Measurements from ENCODE around the gene LRRC49.
"Not testable (repeated sequence)": the region's sequence is repeated elsewhere in the genome, so short reads cannot be mapped to it uniquely, and the experiment has no call there.

Gene LRRC49

GRCh38 chr15:71044006-71044405, 151.4 kb downstream of the LRRC49 start:
- no peak for TF ChIP-seq SP1 (IDR thresholded peaks at IDR 0.05)
- TF ChIP-seq FOXK2 (IDR thresholded peaks at IDR 0.05), result no peak
- TF ChIP-seq SUZ12 (IDR thresholded peaks at IDR 0.05), result no peak
- no peak for TF ChIP-seq ELF4 (IDR thresholded peaks at IDR 0.05)
- no peak for TF ChIP-seq PKNOX1 (IDR thresholded peaks at IDR 0.05)
- TF ChIP-seq TARDBP (IDR thresholded peaks at IDR 0.05), result no peak
- no peak for TF ChIP-seq L3MBTL2 (conservative IDR thresholded peaks at IDR 0.05)
- no peak for DNase-seq (ENCODE audit: extremely low spot score)
- CTCF ChIA-PET, result no interaction called here
- POLR2A ChIA-PET, result no interaction called here

- CTCF ChIA-PET; DNase-seq (ENCODE audit: extremely low spot score); POLR2A ChIA-PET: not testable (repeated sequence)
Observed at GRCh38 chr15:71046146-71046545, 153.5 kb downstream of the LRRC49 start.

GRCh38 chr15:71048913-71049675, 156.5 kb downstream of the LRRC49 start:
- ChIA-PET POLR2A (no interaction called here), CTCF (interaction anchor here (0.6 kb wide), 1 partner anchor 394 kb away, joined by 3 read pairs; no protein-coding TSS in a partner anchor)
- no peak for TF ChIP-seq LEF1 (IDR thresholded peaks at IDR 0.05; ENCODE audit: borderline replicate concordance)
- no peak for TF ChIP-seq CTBP1 (IDR thresholded peaks at IDR 0.05; ENCODE audit: borderline replicate concordance)
- no peak for TF ChIP-seq BHLHE40 (IDR thresholded peaks at IDR 0.05; ENCODE audit: borderline replicate concordance)
- TF ChIP-seq FOXA1 (IDR thresholded peaks at IDR 0.05), result no peak
- no peak for TF ChIP-seq NFRKB (IDR thresholded peaks at IDR 0.05)
- no peak for TF ChIP-seq ZNF384 (IDR thresholded peaks at IDR 0.05)
- no peak for TF ChIP-seq FOXK2 (IDR thresholded peaks at IDR 0.05)
- TF ChIP-seq HDGF (IDR thresholded peaks at IDR 0.05; ENCODE audit: borderline replicate concordance), result no peak
- no peak for TF ChIP-seq FOXM1 (IDR thresholded peaks at IDR 0.05; ENCODE audit: borderline replicate concordance)
- TF ChIP-seq ELF4 (IDR thresholded peaks at IDR 0.05), result no peak
- no peak for TF ChIP-seq TARDBP (IDR thresholded peaks at IDR 0.05)
- TF ChIP-seq ARNT (IDR thresholded peaks at IDR 0.05), result no peak
- TF ChIP-seq L3MBTL2 (conservative IDR thresholded peaks at IDR 0.05), result no peak
- TF ChIP-seq SUZ12 (IDR thresholded peaks at IDR 0.05), result no peak
- no peak for TF ChIP-seq PKNOX1 (IDR thresholded peaks at IDR 0.05)
- no peak for TF ChIP-seq SP1 (IDR thresholded peaks at IDR 0.05)
- no peak for DNase-seq (ENCODE audit: extremely low spot score)

GRCh38 chr15:71049706-71050422, 157.2 kb downstream of the LRRC49 start:
- POLR2A ChIA-PET, result no interaction called here
- no peak for DNase-seq (ENCODE audit: extremely low spot score)
- no peak for TF ChIP-seq SUZ12 (IDR thresholded peaks at IDR 0.05)
- no peak for TF ChIP-seq ELF4 (IDR thresholded peaks at IDR 0.05)
- no peak for TF ChIP-seq PKNOX1 (IDR thresholded peaks at IDR 0.05)
- TF ChIP-seq FOXA1 (IDR thresholded peaks at IDR 0.05), result no peak
- TF ChIP-seq HDGF (IDR thresholded peaks at IDR 0.05; ENCODE audit: borderline replicate concordance), result no peak
- CTCF ChIA-PET, result interaction anchor here (0.6 kb wide), 1 partner anchor 393 kb away, joined by 3 read pairs; no protein-coding TSS in a partner anchor

GRCh38 chr15:71050461-71050860, 157.8 kb downstream of the LRRC49 start:
- ChIA-PET POLR2A (no interaction called here), CTCF (no interaction called here)
- no peak for DNase-seq (ENCODE audit: extremely low spot score)
- TF ChIP-seq ARNT (IDR thresholded peaks at IDR 0.05) (no peak), NFRKB (IDR thresholded peaks at IDR 0.05) (no peak), L3MBTL2 (conservative IDR thresholded peaks at IDR 0.05) (no peak), PKNOX1 (IDR thresholded peaks at IDR 0.05) (no peak), FOXM1 (IDR thresholded peaks at IDR 0.05; ENCODE audit: borderline replicate concordance) (no peak)

GRCh38 chr15:71051539-71051938, 158.9 kb downstream of the LRRC49 start:
- DNase-seq (ENCODE audit: extremely low spot score), result no peak
- POLR2A ChIA-PET, result no interaction called here
- TF ChIP-seq HDGF (IDR thresholded peaks at IDR 0.05; ENCODE audit: borderline replicate concordance) (no peak), NFRKB (IDR thresholded peaks at IDR 0.05) (no peak), SUZ12 (IDR thresholded peaks at IDR 0.05) (no peak), ELF4 (IDR thresholded peaks at IDR 0.05) (no peak), ARNT (IDR thresholded peaks at IDR 0.05) (no peak), ZNF384 (IDR thresholded peaks at IDR 0.05) (no peak), FOXM1 (IDR thresholded peaks at IDR 0.05; ENCODE audit: borderline replicate concordance) (no peak), CTBP1 (IDR thresholded peaks at IDR 0.05; ENCODE audit: borderline replicate concordance) (no peak), BHLHE40 (IDR thresholded peaks at IDR 0.05; ENCODE audit: borderline replicate concordance) (no peak), TARDBP (IDR thresholded peaks at IDR 0.05) (no peak), L3MBTL2 (conservative IDR thresholded peaks at IDR 0.05) (no peak), FOXA1 (IDR thresholded peaks at IDR 0.05) (no peak)
- CTCF ChIA-PET, result interaction anchor here (0.8 kb wide), 1 partner anchor 16 kb away, joined by 4 read pairs; no protein-coding TSS in a partner anchor
